CD4-positive, alpha-beta T cell treated with Interleukin-4 for 4 hours (primary cell): Measurements from ENCODE around the gene GLUD2.
"Not testable (repeated sequence)": the region's sequence is repeated elsewhere in the genome, so short reads cannot be mapped to it uniquely, and the experiment has no call there.

Experiments used
- DNase-seq: peaks from one replicate; pipeline ENCODE4 v3.0.0-alpha.2; 2020

Gene GLUD2

GRCh38 chrX:121047441-121048419 lies at the start of gene GLUD2:
GLUD2 (plus strand) TSS chrX:121047610; CDS start chrX:121047685, 75 bp downstream.
- DNase-seq, result not testable (repeated sequence)

- no peak for DNase-seq
These were observed 48.0 kb upstream of the GLUD2 start for GRCh38 chrX:120999413-120999812.

GRCh38 chrX:121000589-121000988 lies 46.8 kb upstream of the GLUD2 start:
- no peak for DNase-seq

- no peak for DNase-seq
These were observed 38.5 kb upstream of the GLUD2 start for GRCh38 chrX:121008920-121009319.

GRCh38 chrX:121009764-121010163 lies 37.6 kb upstream of the GLUD2 start:
- no peak for DNase-seq

- no peak for DNase-seq
These were observed 37.2 kb upstream of the GLUD2 start for GRCh38 chrX:121010218-121010617.

GRCh38 chrX:121011254-121011653 lies 36.2 kb upstream of the GLUD2 start:
- no peak for DNase-seq

- DNase-seq, result no peak
These were observed 33.4 kb upstream of the GLUD2 start for GRCh38 chrX:121013897-121014455.

GRCh38 chrX:121014826-121015225 lies 32.6 kb upstream of the GLUD2 start:
- no peak for DNase-seq

GRCh38 chrX:121028419-121028818 lies 19.0 kb upstream of the GLUD2 start:
- DNase-seq, result no peak

GRCh38 chrX:121030083-121030482 lies 17.3 kb upstream of the GLUD2 start:
- DNase-seq, result no peak

- no peak for DNase-seq
These were observed 14.9 kb upstream of the GLUD2 start for GRCh38 chrX:121032531-121032930.

- no peak for DNase-seq
These were observed 11.3 kb upstream of the GLUD2 start for GRCh38 chrX:121036137-121036536.

- no peak for DNase-seq
These were observed 10.5 kb upstream of the GLUD2 start for GRCh38 chrX:121036951-121037350.

GRCh38 chrX:121050781-121051180 lies 3.4 kb downstream of the GLUD2 start:
- DNase-seq, result no peak

GRCh38 chrX:121052122-121052521 lies 4.7 kb downstream of the GLUD2 start:
- DNase-seq, result no peak

- no peak for DNase-seq
These were observed 14.9 kb downstream of the GLUD2 start for GRCh38 chrX:121062289-121062688.

GRCh38 chrX:121064579-121064978 lies 17.2 kb downstream of the GLUD2 start:
- DNase-seq, result no peak

- not testable (repeated sequence) for DNase-seq
These were observed 36.8 kb downstream of the GLUD2 start for GRCh38 chrX:121084247-121084646.

GRCh38 chrX:121084903-121085611 lies 37.6 kb downstream of the GLUD2 start:
- DNase-seq, result no peak

- DNase-seq, result no peak
These were observed 38.2 kb downstream of the GLUD2 start for GRCh38 chrX:121085612-121086010.

- no peak for DNase-seq
These were observed 45.6 kb downstream of the GLUD2 start for GRCh38 chrX:121093011-121093410.
